HG03354 (cell line): ENCODE measurements around the gene LRSAM1.

ENCODE experiments used
- ATAC-seq: cut with Tn5 transposase; IDR thresholded peaks from one replicate; pipeline ENCODE4 v1.9.1; 2021; ENCODE audit warnings: mild to moderate bottlenecking; ENCODE audit not compliant: unreplicated experiment, poor library complexity, severe bottlenecking

Gene LRSAM1

GRCh38 chr9:127423934-127424675, 27.2 kb upstream of the LRSAM1 start, which contains the start of gene ZNF79:
ZNF79 (plus strand) TSS chr9:127424382; CDS start chr9:127424788, 406 bp downstream.
- ATAC-seq, result peak; percentile 91

- peak; percentile 31 for ATAC-seq
Measured at GRCh38 chr9:127424676-127424999, 26.7 kb upstream of the LRSAM1 start.

GRCh38 chr9:127426756-127427155, 24.6 kb upstream of the LRSAM1 start:
- no peak for ATAC-seq

- ATAC-seq, result no peak
Measured at GRCh38 chr9:127428348-127428747, 23.0 kb upstream of the LRSAM1 start.

- ATAC-seq, result no peak
Measured at GRCh38 chr9:127430415-127430814, 20.9 kb upstream of the LRSAM1 start.

GRCh38 chr9:127437497-127438264, 13.6 kb upstream of the LRSAM1 start:
- ATAC-seq, result no peak

GRCh38 chr9:127438394-127438793, 12.9 kb upstream of the LRSAM1 start:
- ATAC-seq, result no peak

- ATAC-seq, result no peak
Measured at GRCh38 chr9:127444283-127444920, 6.9 kb upstream of the LRSAM1 start.

- ATAC-seq, result no peak
Measured at GRCh38 chr9:127444921-127445850, 6.1 kb upstream of the LRSAM1 start.

- no peak for ATAC-seq
Measured at GRCh38 chr9:127445851-127446712, 5.2 kb upstream of the LRSAM1 start.

GRCh38 chr9:127446713-127447415, 4.4 kb upstream of the LRSAM1 start:
- no peak for ATAC-seq

- no peak for ATAC-seq
Measured at GRCh38 chr9:127447416-127448111, 3.7 kb upstream of the LRSAM1 start.

- ATAC-seq, result no peak
Measured at GRCh38 chr9:127448112-127448805, 3.1 kb upstream of the LRSAM1 start.

GRCh38 chr9:127449332-127449966, 1.9 kb upstream of the LRSAM1 start:
- no peak for ATAC-seq

- ATAC-seq, result peak; percentile 3
Measured at GRCh38 chr9:127450243-127450760, 1.0 kb upstream of the LRSAM1 start.

- peak; percentile 16 for ATAC-seq
Measured at GRCh38 chr9:127451608-127451857, 223 bp downstream of the LRSAM1 start.
